IMR-90 (cell line): ENCODE results near the gene MYD88. TPM values are rescaled to one million over a fixed set of nuclear protein-coding genes. Genes with fewer than 3 reads are reported as not detected.
"Not testable (repeated sequence)": the region's sequence is repeated elsewhere in the genome, so short reads cannot be mapped to it uniquely, and the experiment has no call there.

Source experiments
- ATAC-seq: fragments of 200-7000 bp; cut with Tn5 transposase; 2 replicates; pipeline ENCODE4 v1.9.1; 2020; ENCODE audit warnings: low read depth, mild to moderate bottlenecking, moderate library complexity
- BruUV-seq: library from RNA; stranded (reverse); fragments of 400-500 nt; replicated peaks from 2 replicates; lab custom pipeline; 2021; lab: Mats Ljungman, UMichigan
- CTCF ChIA-PET: fragments of 300-600 bp; formaldehyde crosslinking; extraction: SDS; loops from one replicate; lab custom pipeline; 2021; ENCODE audit warnings: antibody characterized with exemption; lab: Yijun Ruan, JAX
- POLR2A ChIA-PET: fragments of 300-600 bp; sonication (Branson Sonifier 250); formaldehyde crosslinking; loops from one replicate; lab custom pipeline; 2022; ENCODE audit warnings: antibody characterized with exemption; ENCODE audit not compliant: unreplicated experiment; lab: Charles Lee
- DNase-seq: peaks from one replicate; pipeline ENCODE4 v3.0.0; 2013
- H2AFZ ChIP-seq: replicated peaks from 2 replicates; pipeline ENCODE3; 2013; ENCODE audit warnings: low read length, mild to moderate bottlenecking; ENCODE audit not compliant: poor library complexity
- H2AK5ac ChIP-seq: 2 replicates; pipeline ENCODE4 v1.6.1; 2013; ENCODE audit warnings: low read depth, low read length, inconsistent platforms
- H2AK9ac ChIP-seq: replicated peaks from 2 replicates; pipeline ENCODE3; 2013; ENCODE audit warnings: mild to moderate bottlenecking, low read depth, low read length, moderate library complexity; ENCODE audit not compliant: poor library complexity
- H2BK120ac ChIP-seq: 2 replicates; pipeline ENCODE4 v1.6.1; 2013; ENCODE audit warnings: low read depth, low read length, inconsistent platforms
- H2BK15ac ChIP-seq: 3 replicates; pipeline ENCODE4 v1.6.1; 2013; ENCODE audit warnings: low read depth, low read length, inconsistent platforms
- H2BK20ac ChIP-seq: 2 replicates; pipeline ENCODE4 v1.6.1; 2013; ENCODE audit warnings: low read depth, mild to moderate bottlenecking, inconsistent platforms, low read length, moderate library complexity
- H2BK5ac ChIP-seq: 2 replicates; pipeline ENCODE4 v1.6.1; 2013; ENCODE audit warnings: mild to moderate bottlenecking, low read depth, low read length, inconsistent platforms; ENCODE audit not compliant: poor library complexity, severe bottlenecking
- H3K14ac ChIP-seq: replicated peaks from 2 replicates; pipeline ENCODE4 v1.6.1; 2013; ENCODE audit warnings: low read depth, low read length, inconsistent platforms
- H3K18ac ChIP-seq: 2 replicates; pipeline ENCODE4 v1.6.1; 2013; ENCODE audit warnings: low read depth, low read length, control low read depth
- H3K23ac ChIP-seq: 2 replicates; pipeline ENCODE4 v1.6.1; 2013; ENCODE audit warnings: low read depth, low read length, inconsistent platforms
- H3K27ac ChIP-seq: 2 replicates; pipeline ENCODE4 v1.5.1; 2013; ENCODE audit warnings: mild to moderate bottlenecking, control low read depth, low read length; ENCODE audit not compliant: insufficient read depth
- H3K27me3 ChIP-seq: 2 replicates; pipeline ENCODE4 v1.6.1; 2013; ENCODE audit warnings: low read length; ENCODE audit not compliant: control insufficient read depth, insufficient read depth
- H3K36me3 ChIP-seq: 2 replicates; pipeline ENCODE4 v1.6.1; 2013; ENCODE audit warnings: low read length, mixed read lengths; ENCODE audit not compliant: control insufficient read depth, insufficient read depth
- H3K4ac ChIP-seq: 2 replicates; pipeline ENCODE4 v1.6.1; 2013; ENCODE audit warnings: low read depth, low read length, inconsistent platforms
- H3K4me1 ChIP-seq: 2 replicates; pipeline ENCODE4 v1.6.1; 2013; ENCODE audit warnings: low read length, mixed read lengths; ENCODE audit not compliant: control insufficient read depth, insufficient read depth
- H3K4me2 ChIP-seq: 2 replicates; pipeline ENCODE4 v1.6.1; 2013; ENCODE audit warnings: low read depth, mild to moderate bottlenecking, control low read depth, low read length, moderate library complexity
- H3K4me3 ChIP-seq: 2 replicates; pipeline ENCODE4 v1.5.1; 2013; ENCODE audit warnings: low read depth, mild to moderate bottlenecking, control low read depth, low read length, moderate library complexity; ENCODE audit not compliant: insufficient read depth
- H3K56ac ChIP-seq: 2 replicates; pipeline ENCODE4 v1.6.1; 2013; ENCODE audit warnings: low read length, inconsistent platforms; ENCODE audit not compliant: insufficient read depth; ENCODE audit errors: extremely low read depth
- H3K79me1 ChIP-seq, 2 experiments: 2 replicates each; pipeline ENCODE4 v1.6.1; 2013; ENCODE audit warnings: low read length in 2 of 2, inconsistent platforms in 1 of 2, low read depth in 1 of 2
- H3K9ac ChIP-seq: 2 replicates; pipeline ENCODE4 v1.6.1; 2013; ENCODE audit warnings: low read depth, low read length, control low read depth
- H3K9me1 ChIP-seq: 2 replicates; pipeline ENCODE4 v1.6.1; 2013; ENCODE audit warnings: low read length, inconsistent platforms; ENCODE audit not compliant: insufficient read depth
- H3K9me3 ChIP-seq: 2 replicates; pipeline ENCODE4 v1.6.1; 2013; ENCODE audit warnings: low read length; ENCODE audit not compliant: control insufficient read depth, insufficient read depth
- H4K20me1 ChIP-seq: 2 replicates; pipeline ENCODE4 v1.6.1; 2013; ENCODE audit warnings: low read length, inconsistent platforms; ENCODE audit not compliant: insufficient read depth
- H4K5ac ChIP-seq: 2 replicates; pipeline ENCODE4 v1.6.1; 2013; ENCODE audit warnings: mild to moderate bottlenecking, low read depth, low read length, control low read depth
- H4K8ac ChIP-seq, 2 experiments: 2 replicates each; pipeline ENCODE4 v1.6.1; 2013; ENCODE audit warnings: low read depth in 2 of 2, low read length in 2 of 2, control low read depth in 1 of 2, inconsistent platforms in 1 of 2
- H4K91ac ChIP-seq: 2 replicates; pipeline ENCODE4 v1.6.1; 2013; ENCODE audit warnings: low read depth, low read length, inconsistent platforms; ENCODE audit not compliant: insufficient read depth
- WGBS, 2 experiments: methylation state at CpG; one replicate each; pipeline versions ENCODE4 v1.1.5 to v1.1.7; 2013; ENCODE audit warnings: missing lambda C conversion rate in 2 of 2; ENCODE audit not compliant: insufficient read length in 1 of 2; ENCODE audit errors: extremely low coverage in 2 of 2; 5-methylcytosine and 5-hydroxymethylcytosine counted together
- dilution Hi-C: fragments of 300-500 bp; cut with HindIII; formaldehyde crosslinking; loops from one replicate; pipeline ENCODE4 v1.14.3; 2018; ENCODE audit warnings: low sequenced_read_pairs; ENCODE audit not compliant: unreplicated experiment
- in situ Hi-C: fragments of 300-500 bp; cut with MboI; formaldehyde crosslinking; loops from 3 replicates; pipeline ENCODE4 v1.14.3; 2019; ENCODE audit warnings: low sequenced_read_pairs, inconsistent platforms, mixed read lengths
- intact Hi-C: fragments of 100-400 bp; cut with micrococcal nuclease; formaldehyde crosslinking; loops from 2 replicates; pipeline ENCODE4 v1.10.0; 2022
- polyA plus RNA-seq, 3 experiments: library from polyadenylated mRNA; depleted of rRNA; stranded (reverse); fragments of >200 nt; gene quantifications; 2 replicates each; pipeline ENCODE4 v1.2.3, GENCODE V29; 2012; ENCODE audit warnings: low replicate concordance in 1 of 3
- total RNA-seq: library from RNA; depleted of rRNA; stranded (reverse); fragments of >200 nt; gene quantifications from 2 replicates; pipeline ENCODE4 v1.2.3, GENCODE V29; 2012

The MYD88 gene
- total and polyA plus RNA-seq, 2 of the 4 experiments (the other 2 are of a cell fraction), result 9.3 to 39.8 TPM

DNA sequence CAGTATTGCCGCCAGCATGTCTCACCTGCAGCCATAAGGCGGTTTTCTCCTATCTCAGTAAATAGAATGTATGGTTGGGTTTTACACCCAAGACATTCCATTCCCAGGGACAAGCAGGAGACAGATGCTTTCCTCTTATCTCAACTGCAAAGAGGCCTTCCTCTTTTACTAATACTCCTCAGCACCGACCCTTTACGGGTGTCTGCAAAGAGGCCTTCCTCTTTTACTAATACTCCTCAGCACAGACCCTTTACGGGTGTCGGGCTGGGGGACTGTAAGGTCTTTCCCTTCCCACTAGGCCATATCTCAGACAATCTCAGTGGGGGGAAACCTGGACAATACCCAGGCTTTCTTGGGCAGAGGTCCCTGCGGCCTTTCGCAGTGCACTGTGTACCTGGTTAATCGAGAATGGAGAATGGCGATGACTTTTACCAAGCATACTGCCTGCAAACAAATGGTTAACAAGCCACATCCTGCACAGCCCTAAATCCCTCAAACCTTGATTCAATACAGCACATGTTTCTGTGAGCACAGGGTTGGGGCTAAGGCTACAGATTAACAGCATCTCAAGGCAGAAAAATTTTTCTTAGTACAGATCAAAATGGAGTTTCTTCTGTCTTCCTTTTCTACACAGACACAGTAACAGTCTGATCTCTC is 2.7 kb upstream of the MYD88 start:
- Histone ChIP-seq H3K4ac (peak overlapping the region; percentile 37; the same call in 1 of the 2 replicates), H3K4me3 (peak overlapping the region; percentile 65), H3K9me1 (peaks cover 22% of the 10 kb centered on the region), H3K79me1 (peaks cover 34 to 86% of the 10 kb centered on the region in 2 experiments), H3K36me3 (peaks cover 32% of the 10 kb centered on the region), H2AFZ (peak overlapping the region; percentile 98), H3K4me1 (peaks cover 13% of the 10 kb centered on the region), H3K14ac (peak overlapping the region; percentile 71), H3K23ac (peak overlapping the region; percentile 82; the same call in 1 of the 2 replicates), H2AK5ac (peak overlapping the region; percentile 13; the same call in 1 of the 2 replicates), H3K9ac (peak overlapping the region; percentile 91), H3K4me2 (peak overlapping the region; percentile 94)
- POLR2A ChIA-PET, BruUV-seq, H4K8ac ChIP-seq, dilution Hi-C loops, H4K91ac ChIP-seq, H2BK15ac ChIP-seq, H4K5ac ChIP-seq, ATAC-seq, H2BK5ac ChIP-seq, CTCF ChIA-PET, DNase-seq, H2BK120ac ChIP-seq, H3K27me3 ChIP-seq, H3K56ac ChIP-seq, H3K18ac ChIP-seq, H3K27ac ChIP-seq, H2AK9ac ChIP-seq, H3K9me3 ChIP-seq, H4K20me1 ChIP-seq, H2BK20ac ChIP-seq: not testable (repeated sequence)
- in situ Hi-C loops (loop anchor here (10.0 kb wide), 1 partner anchor 349 kb away; no protein-coding TSS in a partner anchor), intact Hi-C loops (loop anchor here (1.0 to 2.0 kb wide), 3 partner anchors 111 to 344 kb away; no protein-coding TSS in a partner anchor)
- 97% methylated on average over 5 of the region's 10 CpGs; no CpG with 5 or more reads in 1 of the 2 experiments for WGBS, 2 experiments
